H1 (cell line): ENCODE data around the gene PER2. TPM values are rescaled to one million over a fixed set of nuclear protein-coding genes. Genes with fewer than 3 reads are reported as not detected.
A peak's percentile ranks its signal among the peaks of the same experiment; 100 is the strongest.

ENCODE experiments used
- CTCF ChIA-PET: fragments of 300-600 bp; sonication (Branson Sonifier 250); formaldehyde crosslinking; loops from one replicate; lab custom pipeline; 2021; ENCODE audit not compliant: partially characterized antibody; lab: Charles Lee
- POLR2A ChIA-PET: fragments of 300-600 bp; sonication (Branson Sonifier 250); formaldehyde crosslinking; loops from one replicate; lab custom pipeline; 2021; ENCODE audit warnings: inconsistent platforms; ENCODE audit not compliant: partially characterized antibody; lab: Charles Lee
- DNase-seq, 2 experiments: peaks; one replicate each; pipeline versions ENCODE4 v3.0.0 to v3.0.0-alpha.2; 2010 to 2022; ENCODE audit warnings: low spot score in 2 of 2, low read depth in 1 of 2, mixed read lengths in 1 of 2
- FAIRE-seq: peaks from 2 replicates; lab custom pipeline; 2011; peaks lifted over from hg19 to GRCh38; lab: Jason Lieb, UNC
- H2AFZ ChIP-seq: 2 replicates; pipeline ENCODE4 v1.8.1; 2012; ENCODE audit warnings: low read length, inconsistent platforms
- H2AK5ac ChIP-seq: 2 replicates; pipeline ENCODE4 v1.6.1; 2013; ENCODE audit warnings: low read depth, low read length
- H2BK120ac ChIP-seq: replicated peaks from 2 replicates; pipeline ENCODE3; 2013; ENCODE audit warnings: low read depth, low read length, inconsistent platforms
- H2BK12ac ChIP-seq: 2 replicates; pipeline ENCODE4 v1.6.1; 2013; ENCODE audit warnings: low read depth, low read length
- H2BK15ac ChIP-seq: 2 replicates; pipeline ENCODE4 v1.6.1; 2013; ENCODE audit warnings: low read length
- H2BK20ac ChIP-seq: 2 replicates; pipeline ENCODE4 v1.6.1; 2013; ENCODE audit warnings: low read length
- H2BK5ac ChIP-seq: 2 replicates; pipeline ENCODE4 v1.6.1; 2013; ENCODE audit warnings: low read depth, low read length
- H3K14ac ChIP-seq: 2 replicates; pipeline ENCODE4 v1.6.1; 2013; ENCODE audit warnings: inconsistent platforms; ENCODE audit not compliant: insufficient read length
- H3K18ac ChIP-seq: 2 replicates; pipeline ENCODE4 v1.6.1; 2013; ENCODE audit warnings: low read length; ENCODE audit errors: extremely low read depth
- H3K23ac ChIP-seq: 2 replicates; pipeline ENCODE4 v1.6.1; 2013; ENCODE audit warnings: inconsistent platforms; ENCODE audit not compliant: insufficient read length
- H3K23me2 ChIP-seq: 2 replicates; pipeline ENCODE4 v1.6.1; 2013; ENCODE audit warnings: low read depth, low read length
- H3K27ac ChIP-seq: 2 replicates; pipeline ENCODE4 v1.6.1; 2011; ENCODE audit warnings: low read depth, low read length, inconsistent platforms
- H3K27me3 ChIP-seq, 4 experiments: replicated peaks in 1 of 4; 1 replicate in 1 of 4; 2 replicates in 3 of 4; pipeline versions ENCODE4 v1.6.1 to v1.8.1; 2011 to 2013; ENCODE audit warnings: low read length in 3 of 4, mild to moderate bottlenecking in 3 of 4, inconsistent platforms in 2 of 4, mixed read lengths in 2 of 4, moderate library complexity in 1 of 4; ENCODE audit not compliant: control insufficient read depth in 3 of 4, insufficient read depth in 3 of 4; ENCODE audit errors: extremely low read depth in 1 of 4
- H3K36me3 ChIP-seq, 4 experiments: 2 replicates each; pipeline versions ENCODE4 v1.6.1 to v1.8.1; 2011 to 2013; ENCODE audit warnings: mild to moderate bottlenecking in 4 of 4, low read length in 3 of 4, moderate library complexity in 2 of 4, control low read depth in 1 of 4, inconsistent platforms in 1 of 4; ENCODE audit not compliant: insufficient read depth in 4 of 4, control insufficient read depth in 2 of 4
- H3K4ac ChIP-seq: replicated peaks from 2 replicates; pipeline ENCODE3; 2013; ENCODE audit warnings: low read length, low read depth, mixed read lengths, inconsistent platforms; ENCODE audit not compliant: insufficient read length
- H3K4me1 ChIP-seq, 4 experiments: replicated peaks in 1 of 4; 1 replicate in 1 of 4; 2 replicates in 3 of 4; pipeline versions ENCODE4 v1.6.1 to v1.8.1; 2011 to 2013; ENCODE audit warnings: low read length in 3 of 4, inconsistent platforms in 2 of 4, mixed read lengths in 1 of 4; ENCODE audit not compliant: insufficient read depth in 4 of 4, control insufficient read depth in 3 of 4
- H3K4me2 ChIP-seq, 2 experiments: 2 replicates each; pipeline versions ENCODE4 v1.6.1 to v1.8.1; 2011 to 2013; ENCODE audit warnings: low read depth in 2 of 2, low read length in 2 of 2, control low read depth in 1 of 2, inconsistent platforms in 1 of 2, mild to moderate bottlenecking in 1 of 2; ENCODE audit not compliant: insufficient read depth in 1 of 2
- H3K4me3 ChIP-seq, 4 experiments: fragments of 200-600, 300-600 bp in 1 of 4; sonication (generic), shearing (Covaris generic), sonication (Bioruptor Twin) in 1 of 4; 2 replicates each; pipeline versions ENCODE4 v1.5.1 to v1.8.1; 2011 to 2016; ENCODE audit warnings: low read length in 4 of 4, low read depth in 3 of 4, control low read depth in 2 of 4, inconsistent platforms in 2 of 4, mild to moderate bottlenecking in 2 of 4, mixed read lengths in 1 of 4, moderate library complexity in 1 of 4; ENCODE audit not compliant: insufficient read depth in 2 of 4; ENCODE audit errors: extremely low read depth in 1 of 4
- H3K56ac ChIP-seq: replicated peaks from 2 replicates; pipeline ENCODE3; 2013; ENCODE audit warnings: low read depth, mild to moderate bottlenecking, mixed read lengths, low read length, inconsistent platforms; ENCODE audit not compliant: insufficient read length
- H3K79me1 ChIP-seq: 2 replicates; pipeline ENCODE4 v1.6.1; 2013; ENCODE audit warnings: low read depth, low read length, control low read depth
- H3K79me2 ChIP-seq, 2 experiments: 2 replicates each; pipeline versions ENCODE4 v1.6.1 to v1.8.1; 2012 to 2013; ENCODE audit warnings: low read length in 2 of 2, mild to moderate bottlenecking in 2 of 2, inconsistent platforms in 1 of 2; ENCODE audit not compliant: insufficient read depth in 2 of 2, control insufficient read depth in 1 of 2
- H3K9ac ChIP-seq, 4 experiments: replicated peaks in 1 of 4; 1 replicate in 1 of 4; 2 replicates in 3 of 4; pipeline versions ENCODE4 v1.6.1 to v1.8.1; 2011 to 2013; ENCODE audit warnings: low read depth in 3 of 4, low read length in 3 of 4, control low read depth in 2 of 4, mild to moderate bottlenecking in 2 of 4, moderate library complexity in 2 of 4, inconsistent platforms in 1 of 4; ENCODE audit errors: extremely low read depth in 1 of 4
- H3K9me3 ChIP-seq, 2 experiments: 2 replicates each; pipeline versions ENCODE4 v1.6.1 to v1.8.1; 2012 to 2013; ENCODE audit warnings: mild to moderate bottlenecking in 2 of 2, moderate library complexity in 2 of 2, control low read depth in 1 of 2, inconsistent platforms in 1 of 2, low read depth in 1 of 2, low read length in 1 of 2, mixed read lengths in 1 of 2; ENCODE audit not compliant: insufficient read depth in 2 of 2
- H4K20me1 ChIP-seq, 2 experiments: replicated peaks in 1 of 2; 2 replicates each; pipeline versions ENCODE3 to v1.8.1; 2011 to 2013; ENCODE audit warnings: inconsistent platforms in 2 of 2, low read length in 2 of 2, mild to moderate bottlenecking in 1 of 2; ENCODE audit not compliant: insufficient read depth in 2 of 2, control insufficient read depth in 1 of 2
- H4K5ac ChIP-seq: 2 replicates; pipeline ENCODE4 v1.6.1; 2013; ENCODE audit warnings: low read length, low read depth, mixed read lengths, inconsistent platforms; ENCODE audit not compliant: insufficient read length
- H4K8ac ChIP-seq: 2 replicates; pipeline ENCODE4 v1.8.0; 2013; ENCODE audit warnings: mild to moderate bottlenecking, moderate library complexity, low read length, inconsistent platforms; ENCODE audit not compliant: insufficient read depth; ENCODE audit errors: extremely low read depth
- H4K91ac ChIP-seq: replicated peaks from 2 replicates; pipeline ENCODE3; 2013; ENCODE audit warnings: low read length, mixed read lengths, inconsistent platforms; ENCODE audit not compliant: insufficient read length
- NANOG ChIP-seq: IDR thresholded peaks from 2 replicates; pipeline ENCODE4 v1.6.1; 2011; ENCODE audit warnings: low read length, low read depth, mild to moderate bottlenecking, inconsistent platforms; ENCODE audit not compliant: insufficient read depth, poor library complexity, severe bottlenecking
- POLR2AphosphoS5 ChIP-seq: IDR thresholded peaks from 2 replicates; pipeline ENCODE4 v1.6.1; 2011; ENCODE audit warnings: low read depth, low read length
- SRF ChIP-seq: IDR thresholded peaks from 2 replicates; pipeline ENCODE4 v1.6.1; 2011; ENCODE audit warnings: mild to moderate bottlenecking, low read depth, low read length, moderate library complexity
- TBP ChIP-seq: IDR thresholded peaks from 2 replicates; pipeline ENCODE4 v1.6.1; 2011; ENCODE audit warnings: low read depth, low read length, improper control_type of control experiment
- WGBS, 2 experiments: shearing (Covaris generic) in 1 of 2; methylation state at CpG; one replicate each; pipeline versions ENCODE4 v1.1.6 to v1.1.7; 2013 to 2015; ENCODE audit warnings: low lambda C conversion rate in 2 of 2, mixed read lengths in 2 of 2, inconsistent platforms in 1 of 2, low coverage in 1 of 2, missing lambda C conversion rate in 1 of 2; ENCODE audit not compliant: insufficient replicate concordance in 2 of 2, insufficient coverage in 1 of 2, insufficient read length in 1 of 2; ENCODE audit errors: extremely low coverage in 1 of 2, missing lambda C conversion rate in 1 of 2; 5-methylcytosine and 5-hydroxymethylcytosine counted together
- polyA plus RNA-seq, 7 experiments: library from polyadenylated mRNA; depleted of rRNA in 3 of 7; stranded (reverse) in 5 of 7; unstranded in 2 of 7; fragments of >200 nt in 5 of 7; fragments of 200-250 nt in 2 of 7; gene quantifications; 1 replicate in 5 of 7; 2 replicates in 1 of 7; 4 replicates in 1 of 7; pipeline versions ENCODE4 v1.2.1 to v1.2.3, GENCODE V29; 2011 to 2013; ENCODE audit warnings: missing spikeins in 2 of 7, mixed read lengths in 2 of 7
- total RNA-seq: library from RNA; stranded (reverse); fragmentation: NEBNext Ultra II Directional; extraction: Animal tissue kit (Norgen Biotek cat#: 25700); gene quantifications from 2 replicates; pipeline ENCODE4 v1.2.1, GENCODE V29; 2021

PER2 gene
- total and polyA plus RNA-seq, 2 of the 8 experiments (the other 6 are each of a cell fraction or from before 2014, with no cell fraction given) = 0.91 to 5.5 TPM

GRCh38 chr2:238237431-238238135, 50.8 kb downstream of the PER2 start:
- Histone ChIP-seq H3K27ac (no peak overlapping the region), H4K91ac (no peak overlapping the region), H4K5ac (no peak overlapping the region), H3K4me1 (peaks cover 3 to 8% (median 6%) of the 10 kb centered on the region in 4 experiments), H3K23ac (no peak overlapping the region), H3K4ac (no peak overlapping the region), H3K4me3 (no peak overlapping the region), H3K4me2 (no peak overlapping the region), H3K56ac (no peak overlapping the region), H3K9ac (no peak overlapping the region), H2AK5ac (peak overlapping the region; percentile 90; the same call in 1 of the 2 replicates), H2AFZ (no peak overlapping the region), H3K36me3 (peaks cover 0 to 7% (median 0%) of the 10 kb centered on the region in 4 experiments; a peak in 1 of 8 replicates), H3K18ac (no peak overlapping the region), H3K79me2 (no peaks in the 10 kb centered on the region), H3K23me2 (peaks cover 20% of the 10 kb centered on the region; the same call in 1 of the 2 replicates), H2BK120ac (no peak overlapping the region), H3K9me3 (peaks cover 0 to 10% of the 10 kb centered on the region in 2 experiments; a peak in 2 of 4 replicates), H4K8ac (no peak overlapping the region), H2BK20ac (no peak overlapping the region), H2BK5ac (no peak overlapping the region), H3K14ac (no peak overlapping the region), H4K20me1 (peaks cover 0 to 10% of the 10 kb centered on the region in 2 experiments), H3K79me1 (no peaks in the 10 kb centered on the region), H2BK15ac (no peak overlapping the region), H2BK12ac (no peak overlapping the region; the same call in 1 of the 2 replicates), H3K27me3 (peaks cover 11 to 57% (median 47%) of the 10 kb centered on the region in 4 experiments)
- ChIA-PET POLR2A (interaction anchor here (0.6 to 1.3 kb wide), 2 partner anchors 17 to 18 kb away, joined by 3 to 4 read pairs; no protein-coding TSS in a partner anchor), CTCF (interaction anchor here (0.6 to 3.0 kb wide), 3 partner anchors 25 to 224 kb away, joined by 3 to 13 read pairs (median 4); no protein-coding TSS in a partner anchor)
- 92% methylated on average over 10 of the region's 11 CpGs; no CpG with 5 or more reads in 1 of the 2 experiments for WGBS, 2 experiments
- DNase-seq (no peak), FAIRE-seq (no peak)
- TF ChIP-seq NANOG (no peak), TBP (no peak), SRF (no peak), POLR2AphosphoS5 (no peak)
